ENCODE data around the gene CD46.

DNA sequence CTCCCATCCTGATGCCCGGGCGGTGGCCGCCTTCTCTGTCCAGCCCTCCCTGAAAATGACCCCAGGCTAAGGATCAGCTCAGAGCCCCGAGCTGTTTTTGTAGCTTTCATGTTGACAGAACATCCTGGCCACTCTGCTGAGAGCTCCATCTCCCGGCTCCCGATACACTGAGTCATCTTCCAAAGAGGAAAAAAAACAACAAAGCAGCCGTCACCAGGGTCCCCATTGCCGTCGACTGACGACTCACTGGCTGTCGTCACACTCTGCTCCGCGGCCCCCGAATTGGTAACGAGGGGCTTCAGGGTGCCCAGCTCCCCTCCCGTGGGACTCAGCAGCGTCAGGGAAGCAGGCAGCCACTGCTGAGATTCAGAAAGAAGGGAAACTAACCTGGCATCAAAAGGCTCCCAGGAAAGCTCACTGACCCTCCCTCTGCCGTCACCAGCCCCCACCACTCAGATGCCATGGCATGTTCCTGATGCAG is 67.2 kb downstream of the CD46 start:
- TF ChIP-seq TAF1 (IDR thresholded peaks at IDR 0.05; ENCODE audit: borderline replicate concordance, insufficient read depth, low read length) (no peak), POLR2AphosphoS5 (IDR thresholded peaks at IDR 0.05; ENCODE audit: low read depth, low read length) (no peak), SIN3A (IDR thresholded peaks at IDR 0.05; ENCODE audit: borderline replicate concordance, insufficient read depth, low read length) (no peak)
- TF ChIP-seq, protein P1, sequence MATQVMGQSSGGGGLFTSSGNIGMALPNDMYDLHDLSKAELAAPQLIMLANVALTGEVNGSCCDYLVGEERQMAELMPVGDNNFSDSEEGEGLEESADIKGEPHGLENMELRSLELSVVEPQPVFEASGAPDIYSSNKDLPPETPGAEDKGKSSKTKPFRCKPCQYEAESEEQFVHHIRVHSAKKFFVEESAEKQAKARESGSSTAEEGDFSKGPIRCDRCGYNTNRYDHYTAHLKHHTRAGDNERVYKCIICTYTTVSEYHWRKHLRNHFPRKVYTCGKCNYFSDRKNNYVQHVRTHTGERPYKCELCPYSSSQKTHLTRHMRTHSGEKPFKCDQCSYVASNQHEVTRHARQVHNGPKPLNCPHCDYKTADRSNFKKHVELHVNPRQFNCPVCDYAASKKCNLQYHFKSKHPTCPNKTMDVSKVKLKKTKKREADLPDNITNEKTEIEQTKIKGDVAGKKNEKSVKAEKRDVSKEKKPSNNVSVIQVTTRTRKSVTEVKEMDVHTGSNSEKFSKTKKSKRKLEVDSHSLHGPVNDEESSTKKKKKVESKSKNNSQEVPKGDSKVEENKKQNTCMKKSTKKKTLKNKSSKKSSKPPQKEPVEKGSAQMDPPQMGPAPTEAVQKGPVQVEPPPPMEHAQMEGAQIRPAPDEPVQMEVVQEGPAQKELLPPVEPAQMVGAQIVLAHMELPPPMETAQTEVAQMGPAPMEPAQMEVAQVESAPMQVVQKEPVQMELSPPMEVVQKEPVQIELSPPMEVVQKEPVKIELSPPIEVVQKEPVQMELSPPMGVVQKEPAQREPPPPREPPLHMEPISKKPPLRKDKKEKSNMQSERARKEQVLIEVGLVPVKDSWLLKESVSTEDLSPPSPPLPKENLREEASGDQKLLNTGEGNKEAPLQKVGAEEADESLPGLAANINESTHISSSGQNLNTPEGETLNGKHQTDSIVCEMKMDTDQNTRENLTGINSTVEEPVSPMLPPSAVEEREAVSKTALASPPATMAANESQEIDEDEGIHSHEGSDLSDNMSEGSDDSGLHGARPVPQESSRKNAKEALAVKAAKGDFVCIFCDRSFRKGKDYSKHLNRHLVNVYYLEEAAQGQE (IDR thresholded peaks at IDR 0.05; ENCODE audit: insufficient read depth in 1 of 2, low read depth in 2 of 2, low read length in 2 of 2) = no peak
